Pancreas (tissue), 10 donors: ENCODE data around the gene HACD3. TPM values are rescaled to one million over a fixed set of nuclear protein-coding genes. Genes with fewer than 3 reads are reported as not detected.

Experiments used
- ATAC-seq, 4 donors: fragments of 200-7000 bp; cut with Tn5 transposase; one replicate each; pipeline versions ENCODE4 v1.8.0 to v1.9.1; 2020; ENCODE audit warnings: mild to moderate bottlenecking in 4 of 4, moderate library complexity in 4 of 4
- DNase-seq, 6 donors: peaks; one replicate each; pipeline ENCODE4 v3.0.0-alpha.2; 2020
- FAIRE-seq: peaks from 2 replicates; lab custom pipeline; 2012; peaks lifted over from hg19 to GRCh38; lab: Jason Lieb, UNC
- H3K27ac ChIP-seq, 4 donors: fragments of 200-600 bp; sonication (generic); 1 replicate in 3 of 4; 2 replicates in 1 of 4; pipeline versions ENCODE4 v1.5.0 to v1.8.0; 2020
- H3K27me3 ChIP-seq, 4 donors: fragments of 200-600 bp; one replicate each; pipeline ENCODE4 v1.8.0; 2021
- H3K36me3 ChIP-seq, 3 donors: fragments of 200-600 bp; sonication (generic) in 1 of 3; one replicate each; pipeline versions ENCODE4 v1.5.0 to v1.8.0; 2020 to 2021
- H3K4me1 ChIP-seq, 3 donors: fragments of 200-600 bp; one replicate each; pipeline ENCODE4 v1.8.0; 2021
- H3K4me3 ChIP-seq, 4 donors: fragments of 200-600 bp; sonication (generic) in 2 of 4; one replicate each; pipeline versions ENCODE4 v1.5.0 to v1.8.0; 2020 to 2021
- H3K9me3 ChIP-seq, 4 donors: fragments of 200-600 bp; one replicate each; pipeline ENCODE4 v1.8.0; 2021
- CTCF ChIP-seq, 4 donors: fragments of 200-600 bp; sonication (generic) in 3 of 4; IDR thresholded peaks; one replicate each; pipeline versions ENCODE4 v1.5.0 to v1.8.0; 2021; ENCODE audit warnings: antibody characterized with exemption in 4 of 4
- WGBS, 2 donors: extraction: QIAGEN DNeasy Blood & Tissue Kit; methylation state at CpG; one replicate each; pipeline ENCODE4 v1.1.7; 2013; 5-methylcytosine and 5-hydroxymethylcytosine counted together
- intact Hi-C, 3 donors: fragments of 100-400 bp; cut with DNase I; formaldehyde crosslinking; loops; one replicate each; pipeline versions ENCODE4 v1.11.1 to v1.14.2; 2022
- polyA plus RNA-seq, 2 donors: library from polyadenylated mRNA; stranded (reverse); fragments of 200-250 nt; gene quantifications; one replicate each; pipeline ENCODE4 v1.2.3, GENCODE V29; 2013
- total RNA-seq, 6 donors: library from RNA; stranded (reverse); fragmentation: NEBNext Ultra II Directional in 4 of 6; extraction: Animal tissue kit (Norgen Biotek cat#: 25700) in 4 of 6; gene quantifications; one replicate each; pipeline versions ENCODE4 v1.2.1 to v1.2.4, GENCODE V29; 2021 to 2023
- donor health status: healthy with polysubstance abuse.
- donor health status: DM: no; HTN: no; CAD: no; lungs with moderate emphysema.
- donor health status: DM: no; HTN: no; CAD: no.
- donor health status: control.
- donor health status: control.
- donor health status: Bipolar disorder and iron deficiency.
- donor health status: DM: yes; HTN: yes; CAD: no.
- donor health status: DM: no; HTN: no; CAD: no.
- donor health status: DM: no; HTN: no; CAD: no.
- donor health status: DM: yes; HTN: yes; CAD: no.

HACD3 gene
- total and polyA plus RNA-seq, 8 donors: 4.9 to 28.8 (median 17.7) TPM

- no peak overlapping the region for H3K4me3 ChIP-seq
Observed at GRCh38 chr15:65556622-65557021, 26.4 kb downstream of the HACD3 start.

GRCh38 chr15:65558336-65558735 lies 28.1 kb downstream of the HACD3 start:
- Histone ChIP-seq H3K9me3 (no peaks in the 10 kb centered on the region), H3K4me1 (no peaks in the 10 kb centered on the region), H3K4me3 (no peak overlapping the region), H3K27ac (no peak overlapping the region), H3K27me3 (no peaks in the 10 kb centered on the region), H3K36me3 (peaks cover 0 to 10% (median 0%) of the 10 kb centered on the region in 3 donors)
- no peak for TF ChIP-seq CTCF (IDR thresholded peaks at IDR 0.05)
- ATAC-seq (peak in 1 of 4 donors; percentile 27), DNase-seq (no peak), FAIRE-seq (no peak)
- WGBS, 2 donors: 85 to 94% methylated on average over 5 of the region's 5 CpGs
- intact Hi-C loops: no loop called here

More at GRCh38 chr15:65556622-65557021, 26.4 kb downstream of the HACD3 start:
- no peak overlapping the region for H3K27ac ChIP-seq
- intact Hi-C loops: no loop called here
- DNase-seq (no peak), FAIRE-seq (no peak), ATAC-seq (no peak)
- no peaks in the 10 kb centered on the region for H3K27me3 ChIP-seq
- H3K36me3 ChIP-seq: peaks cover 0 to 10% (median 0%) of the 10 kb centered on the region in 3 donors
- 94 to 97% methylated on average over 7 of the region's 7 CpGs for WGBS, 2 donors
- TF ChIP-seq CTCF (IDR thresholded peaks at IDR 0.05): no peak
- no peaks in the 10 kb centered on the region for H3K9me3 ChIP-seq
- no peaks in the 10 kb centered on the region for H3K4me1 ChIP-seq

- DNase-seq: no peak
- no peaks in the 10 kb centered on the region for H3K9me3 ChIP-seq
- no peak for TF ChIP-seq CTCF (IDR thresholded peaks at IDR 0.05)
- peak overlapping the region in 1 of 4 donors; percentile 21 for H3K27ac ChIP-seq
- H3K4me3 ChIP-seq: no peak overlapping the region
- WGBS, 2 donors: 81 to 83% methylated on average over 6 of the region's 6 CpGs
- peak in 3 of 4 donors; percentile 41 to 69 (median 49) for ATAC-seq
- no peaks in the 10 kb centered on the region for H3K4me1 ChIP-seq
- intact Hi-C loops: no loop called here
- H3K36me3 ChIP-seq: peaks cover 0 to 11% (median 4%) of the 10 kb centered on the region in 3 donors
- no peaks in the 10 kb centered on the region for H3K27me3 ChIP-seq
- FAIRE-seq: no peak
Observed at GRCh38 chr15:65558997-65559760, 28.9 kb downstream of the HACD3 start.

- FAIRE-seq (no peak), ATAC-seq (no peak), DNase-seq (no peak)
- Histone ChIP-seq H3K36me3 (peaks cover 0 to 19% (median 4%) of the 10 kb centered on the region in 3 donors), H3K4me1 (no peaks in the 10 kb centered on the region), H3K9me3 (no peaks in the 10 kb centered on the region), H3K27me3 (no peaks in the 10 kb centered on the region), H3K27ac (no peak overlapping the region), H3K4me3 (no peak overlapping the region)
- intact Hi-C loops: no loop called here
- no peak for TF ChIP-seq CTCF (IDR thresholded peaks at IDR 0.05)
Observed at GRCh38 chr15:65559941-65560340, 29.7 kb downstream of the HACD3 start.

- no peaks in the 10 kb centered on the region for H3K9me3 ChIP-seq
- H3K4me3 ChIP-seq: no peak overlapping the region
- WGBS, 2 donors: 87 to 88% methylated on average over 6 of the region's 6 CpGs
- TF ChIP-seq CTCF (IDR thresholded peaks at IDR 0.05): no peak
- intact Hi-C loops: no loop called here
- no peaks in the 10 kb centered on the region for H3K27me3 ChIP-seq
- ATAC-seq: no peak
- no peak overlapping the region for H3K27ac ChIP-seq
- no peaks in the 10 kb centered on the region for H3K4me1 ChIP-seq
- FAIRE-seq: no peak
- no peak for DNase-seq
- H3K36me3 ChIP-seq: peaks cover 0 to 15% (median 4%) of the 10 kb centered on the region in 3 donors
Observed at GRCh38 chr15:65561934-65562333, 31.7 kb downstream of the HACD3 start.
